Loucy (cell line): ENCODE data around the gene SPIRE2.

Source experiments
- CTCF ChIP-seq: fragments of 200-600 bp; sonication (generic); conservative IDR thresholded peaks from 2 replicates; pipeline ENCODE4 v1.5.1; 2014; ENCODE audit warnings: mild to moderate bottlenecking, antibody characterized with exemption, low read length
- EZH2phosphoT487 ChIP-seq: fragments of 200-600 bp; IDR thresholded peaks from 2 replicates; pipeline ENCODE4 v1.6.1; 2018; ENCODE audit warnings: antibody characterized with exemption, mild to moderate bottlenecking, moderate library complexity, borderline replicate concordance

DNA sequence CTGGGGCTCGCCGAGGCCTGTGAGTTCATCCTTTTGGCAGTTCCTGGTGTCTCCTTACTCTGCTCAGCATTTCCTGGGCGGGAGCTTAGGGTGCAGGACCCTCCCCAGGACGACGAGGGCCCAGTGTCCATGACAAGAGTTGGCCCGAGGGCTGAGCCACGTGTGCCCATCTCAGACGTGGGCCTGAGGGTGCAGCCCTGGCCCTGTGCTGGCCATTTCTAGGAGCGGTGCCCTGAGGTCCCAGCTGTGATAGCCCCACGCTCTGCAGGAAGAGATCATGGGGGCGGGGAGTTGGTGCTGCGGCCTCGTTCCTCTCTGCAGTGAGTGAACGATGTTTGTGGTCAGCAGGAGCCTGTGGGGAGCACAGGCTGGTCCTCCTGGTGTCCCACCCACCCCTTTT lies 84.4 kb downstream of the SPIRE2 start:
- TF ChIP-seq CTCF (no peak), EZH2phosphoT487 (no peak)
